KMS-11 (cell line): Measurements from ENCODE around the gene KIF1A.

Experiments
- H2AFZ ChIP-seq: fragments of 200-600 bp; sonication (generic); 2 replicates; pipeline ENCODE4 v1.6.1; 2016; ENCODE audit warnings: antibody characterized with exemption, mixed run types, low read depth
- H3K27ac ChIP-seq: fragments of 200-600 bp; sonication (generic); 2 replicates; pipeline ENCODE4 v1.6.1; 2016; ENCODE audit warnings: mild to moderate bottlenecking, mixed run types
- H3K27me3 ChIP-seq: fragments of 200-600 bp; sonication (generic); 2 replicates; pipeline ENCODE4 v1.6.1; 2017; ENCODE audit warnings: mild to moderate bottlenecking, low read depth, mixed run types, moderate library complexity; ENCODE audit not compliant: insufficient read depth
- H3K36me3 ChIP-seq: fragments of 200-600 bp; sonication (generic); 2 replicates; pipeline ENCODE4 v1.6.1; 2017; ENCODE audit warnings: mild to moderate bottlenecking, mixed run types; ENCODE audit not compliant: insufficient read depth
- H3K4me1 ChIP-seq: fragments of 200-600 bp; sonication (generic); 2 replicates; pipeline ENCODE4 v1.6.1; 2016; ENCODE audit warnings: mild to moderate bottlenecking, low read depth, mixed run types; ENCODE audit not compliant: poor library complexity, severe bottlenecking
- H3K4me2 ChIP-seq: fragments of 200-600 bp; sonication (generic); 2 replicates; pipeline ENCODE4 v1.7.0; 2016; ENCODE audit warnings: mild to moderate bottlenecking, mixed run types
- H3K4me3 ChIP-seq: fragments of 200-600 bp; sonication (generic); IDR thresholded peaks from 2 replicates; pipeline ENCODE4 v1.6.1; 2017; ENCODE audit warnings: low read depth, low read length, mixed read lengths; ENCODE audit not compliant: insufficient read depth
- H3K79me2 ChIP-seq: fragments of 200-600 bp; sonication (generic); 2 replicates; pipeline ENCODE4 v1.6.1; 2016; ENCODE audit warnings: low read depth, mixed run types; ENCODE audit not compliant: insufficient read depth
- H3K9ac ChIP-seq: fragments of 200-600 bp; sonication (generic); 2 replicates; pipeline ENCODE4 v1.6.1; 2016; ENCODE audit warnings: mild to moderate bottlenecking, mixed run types
- H4K20me1 ChIP-seq: fragments of 200-600 bp; sonication (generic); 2 replicates; pipeline ENCODE4 v1.6.1; 2016; ENCODE audit warnings: mild to moderate bottlenecking, mixed run types; ENCODE audit not compliant: insufficient read depth
- TF ChIP-seq, protein P1 (sequence below): fragments of 200-600 bp; sonication (generic); conservative IDR thresholded peaks from 2 replicates; pipeline ENCODE4 v1.6.1; 2017; ENCODE audit warnings: low read depth, mild to moderate bottlenecking, antibody characterized with exemption, low read length, moderate library complexity, mixed read lengths

The KIF1A gene

DNA sequence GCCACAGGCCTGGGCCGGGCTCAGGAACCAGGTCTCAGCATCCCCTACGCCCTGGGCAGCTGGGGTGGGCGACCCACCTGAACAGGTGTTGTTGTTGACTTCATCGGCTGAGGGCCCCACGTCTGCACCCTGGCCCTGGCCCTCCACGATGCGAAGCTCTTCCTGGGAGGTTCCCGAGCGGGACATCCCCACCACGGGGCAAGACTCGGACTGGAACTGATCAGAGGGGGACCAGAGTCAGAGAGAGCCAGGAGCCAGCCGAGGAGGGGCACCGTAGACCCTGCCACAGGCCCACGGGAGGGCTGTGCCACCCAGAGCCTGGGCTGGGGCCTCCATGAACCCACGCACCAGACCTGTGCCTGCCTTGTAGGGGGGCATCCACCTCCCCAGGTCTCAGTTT lies 74.1 kb downstream of the KIF1A start:
- Histone ChIP-seq H3K79me2 (no peaks in the 10 kb centered on the region), H3K9ac (no peak overlapping the region), H3K27me3 (peaks cover 18% of the 10 kb centered on the region; the same call in 1 of the 2 replicates), H3K27ac (no peak overlapping the region), H3K36me3 (no peaks in the 10 kb centered on the region), H3K4me3 (no peak overlapping the region), H3K4me1 (no peaks in the 10 kb centered on the region), H4K20me1 (no peaks in the 10 kb centered on the region), H3K4me2 (no peak overlapping the region), H2AFZ (no peak overlapping the region)
- TF ChIP-seq, protein P1, sequence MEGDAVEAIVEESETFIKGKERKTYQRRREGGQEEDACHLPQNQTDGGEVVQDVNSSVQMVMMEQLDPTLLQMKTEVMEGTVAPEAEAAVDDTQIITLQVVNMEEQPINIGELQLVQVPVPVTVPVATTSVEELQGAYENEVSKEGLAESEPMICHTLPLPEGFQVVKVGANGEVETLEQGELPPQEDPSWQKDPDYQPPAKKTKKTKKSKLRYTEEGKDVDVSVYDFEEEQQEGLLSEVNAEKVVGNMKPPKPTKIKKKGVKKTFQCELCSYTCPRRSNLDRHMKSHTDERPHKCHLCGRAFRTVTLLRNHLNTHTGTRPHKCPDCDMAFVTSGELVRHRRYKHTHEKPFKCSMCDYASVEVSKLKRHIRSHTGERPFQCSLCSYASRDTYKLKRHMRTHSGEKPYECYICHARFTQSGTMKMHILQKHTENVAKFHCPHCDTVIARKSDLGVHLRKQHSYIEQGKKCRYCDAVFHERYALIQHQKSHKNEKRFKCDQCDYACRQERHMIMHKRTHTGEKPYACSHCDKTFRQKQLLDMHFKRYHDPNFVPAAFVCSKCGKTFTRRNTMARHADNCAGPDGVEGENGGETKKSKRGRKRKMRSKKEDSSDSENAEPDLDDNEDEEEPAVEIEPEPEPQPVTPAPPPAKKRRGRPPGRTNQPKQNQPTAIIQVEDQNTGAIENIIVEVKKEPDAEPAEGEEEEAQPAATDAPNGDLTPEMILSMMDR = no peak

GRCh38 chr2:240745456-240745855 lies 74.6 kb downstream of the KIF1A start:
- Histone ChIP-seq H3K4me3 (no peak overlapping the region), H3K27me3 (peaks cover 18% of the 10 kb centered on the region; the same call in 1 of the 2 replicates), H2AFZ (no peak overlapping the region), H4K20me1 (no peaks in the 10 kb centered on the region), H3K9ac (no peak overlapping the region), H3K27ac (no peak overlapping the region), H3K4me2 (no peak overlapping the region), H3K4me1 (no peaks in the 10 kb centered on the region), H3K36me3 (no peaks in the 10 kb centered on the region), H3K79me2 (no peaks in the 10 kb centered on the region)
- TF ChIP-seq, protein P1 = no peak

DNA sequence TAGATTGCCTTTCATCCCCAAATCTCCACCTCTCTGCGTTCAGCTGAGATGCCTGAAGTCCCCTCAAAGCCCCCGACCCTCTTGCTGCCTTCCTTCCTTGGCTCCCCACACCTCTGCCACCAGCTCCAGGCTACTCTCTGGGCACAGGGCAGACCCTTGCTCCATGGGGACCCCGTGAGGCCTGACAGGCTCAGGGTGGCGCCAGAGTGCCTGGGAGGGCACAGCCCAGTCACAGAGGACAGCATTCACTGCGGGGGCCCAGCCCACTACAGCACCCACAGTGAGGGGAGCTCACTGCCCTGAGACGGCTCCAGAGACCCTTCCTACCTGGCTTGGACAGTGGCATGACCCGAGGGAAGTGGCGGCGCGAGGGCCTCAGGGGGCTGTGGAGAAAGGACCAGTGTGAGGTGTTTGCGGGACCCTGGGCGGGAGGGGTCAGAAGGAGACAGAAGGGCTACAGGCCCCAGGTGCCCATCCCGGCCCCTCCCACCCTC lies 77.4 kb downstream of the KIF1A start:
- H3K27me3 ChIP-seq = peaks cover 20% of the 10 kb centered on the region; the same call in 1 of the 2 replicates
- H3K9ac ChIP-seq = no peak overlapping the region
- no peak overlapping the region for H3K4me2 ChIP-seq
- H3K79me2 ChIP-seq = no peaks in the 10 kb centered on the region
- H2AFZ ChIP-seq = no peak overlapping the region
- TF ChIP-seq, protein P1 = no peak
- H3K4me3 ChIP-seq = no peak overlapping the region
- no peaks in the 10 kb centered on the region for H3K4me1 ChIP-seq
- no peaks in the 10 kb centered on the region for H4K20me1 ChIP-seq
- H3K36me3 ChIP-seq = no peaks in the 10 kb centered on the region
- no peak overlapping the region for H3K27ac ChIP-seq

DNA sequence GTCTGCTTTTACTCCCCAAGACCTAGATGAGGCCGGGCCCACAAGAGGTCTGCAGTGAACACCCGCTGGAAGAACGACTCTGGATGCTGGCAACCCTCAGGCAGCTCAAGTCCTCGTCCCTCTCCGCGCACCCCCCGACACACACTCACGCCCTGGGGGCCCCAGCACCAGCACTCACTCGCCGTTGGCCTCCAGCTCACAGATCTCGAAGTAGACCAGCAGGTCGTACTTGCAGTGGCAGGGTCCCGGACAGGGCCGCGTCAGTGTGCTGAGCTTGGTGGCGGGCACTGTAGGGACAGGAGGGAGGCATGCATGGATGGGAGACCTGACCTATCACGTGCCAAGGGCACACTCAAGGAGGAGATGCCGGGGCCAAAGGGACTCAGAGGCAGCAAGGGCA lies 78.9 kb downstream of the KIF1A start:
- H3K9ac ChIP-seq = no peak overlapping the region
- no peak overlapping the region for H3K27ac ChIP-seq
- H3K4me1 ChIP-seq = no peaks in the 10 kb centered on the region
- H3K36me3 ChIP-seq = no peaks in the 10 kb centered on the region
- peaks cover 21% of the 10 kb centered on the region; the same call in 1 of the 2 replicates for H3K27me3 ChIP-seq
- H3K4me3 ChIP-seq = no peak overlapping the region
- no peak overlapping the region for H3K4me2 ChIP-seq
- TF ChIP-seq, protein P1 = no peak
- no peaks in the 10 kb centered on the region for H3K79me2 ChIP-seq
- no peak overlapping the region for H2AFZ ChIP-seq
- H4K20me1 ChIP-seq = no peaks in the 10 kb centered on the region
